ENCODE measurements around the gene TLE4. TPM values are rescaled to one million over a fixed set of nuclear protein-coding genes. Genes with fewer than 3 reads are reported as not detected.

TLE4 gene
- total and polyA plus RNA-seq, 2 of the 4 experiments (the other 2 are of a cell fraction), result 68.0 to 78.1 TPM

DNA sequence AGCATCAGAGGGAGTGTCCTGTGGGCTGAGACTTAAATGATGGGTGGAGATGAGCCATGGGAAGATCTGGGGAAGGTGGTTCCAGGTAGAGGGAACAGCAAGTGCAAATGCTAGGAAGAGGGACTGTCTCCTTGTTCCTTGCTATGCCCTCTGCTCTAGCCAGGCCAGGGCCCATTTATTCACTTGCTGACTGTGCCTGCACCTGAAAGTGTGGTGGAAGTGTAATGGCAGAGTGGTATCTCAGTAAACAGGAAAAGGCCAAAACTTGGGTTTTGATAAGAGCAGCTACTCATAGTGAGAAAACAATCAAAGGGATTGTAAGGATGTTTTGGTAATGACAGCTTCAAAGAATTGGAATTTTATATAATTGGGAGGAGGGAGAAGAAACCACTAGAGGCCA is 32.4 kb downstream of the TLE4 start:
- Histone ChIP-seq H3K4me2 (ENCODE audit: low read depth, low read length) (no peak overlapping the region), H3K18ac (ENCODE audit: low read depth, low read length) (no peak overlapping the region), H3K79me1 (ENCODE audit: low read depth in 1 of 2, low read length in 2 of 2) (peaks cover 35 to 51% of the 10 kb centered on the region in 2 experiments), H2AK5ac (ENCODE audit: low read depth, low read length) (no peak overlapping the region), H2AK9ac (replicated peaks; ENCODE audit: low read depth, low read length, poor library complexity) (no peak overlapping the region), H3K4ac (ENCODE audit: low read depth, low read length) (no peak overlapping the region), H3K9me3 (ENCODE audit: control insufficient read depth, insufficient read depth, low read length) (peaks cover 2% of the 10 kb centered on the region; the same call in 1 of the 2 replicates), H3K4me3 (ENCODE audit: insufficient read depth, low read depth, low read length) (no peak overlapping the region), H3K4me1 (ENCODE audit: control insufficient read depth, insufficient read depth, low read length) (no peaks in the 10 kb centered on the region; the same call in 1 of the 2 replicates), H3K14ac (replicated peaks; ENCODE audit: low read depth, low read length) (0 out of 2 replicates have a peak overlapping the region, but pooled peaks have one; percentile 32), H3K9ac (ENCODE audit: low read depth, low read length) (no peak overlapping the region), H4K91ac (ENCODE audit: insufficient read depth, low read depth, low read length) (no peak overlapping the region), H4K8ac (ENCODE audit: low read depth in 2 of 2, low read length in 2 of 2) (no peak overlapping the region), H4K5ac (ENCODE audit: low read depth, low read length) (no peak overlapping the region), H2BK120ac (ENCODE audit: low read depth, low read length) (no peak overlapping the region), H3K36me3 (ENCODE audit: control insufficient read depth, insufficient read depth, low read length) (peaks cover 2% of the 10 kb centered on the region), H2BK5ac (ENCODE audit: low read depth, low read length, poor library complexity, severe bottlenecking) (no peak overlapping the region), H2BK15ac (ENCODE audit: low read depth, low read length) (no peak overlapping the region), H3K23ac (ENCODE audit: low read depth, low read length) (no peak overlapping the region; the same call in 1 of the 2 replicates), H3K56ac (ENCODE audit: extremely low read depth, insufficient read depth, low read length) (no peak overlapping the region), H2BK20ac (ENCODE audit: low read depth, low read length) (no peak overlapping the region), H4K20me1 (ENCODE audit: insufficient read depth, low read length) (peaks cover 4% of the 10 kb centered on the region; the same call in 1 of the 2 replicates), H3K9me1 (ENCODE audit: insufficient read depth, low read length) (peaks cover 10% of the 10 kb centered on the region), H3K27ac (ENCODE audit: insufficient read depth, low read length) (no peak overlapping the region), H3K27me3 (ENCODE audit: control insufficient read depth, insufficient read depth, low read length) (no peaks in the 10 kb centered on the region), H2AFZ (replicated peaks; ENCODE audit: low read length, poor library complexity) (no peak overlapping the region)
- no peak for DNase-seq
- dilution Hi-C loops (cut with HindIII; ENCODE audit: low sequenced_read_pairs, unreplicated experiment), result no loop called here
- in situ Hi-C loops (cut with MboI; ENCODE audit: low sequenced_read_pairs), result no loop called here
- ChIA-PET POLR2A (ENCODE audit: unreplicated experiment) (no interaction called here), CTCF (interaction anchor here (0.6 to 1.3 kb wide), 2 partner anchors 9 to 32 kb away, joined by 3 to 5 read pairs; no protein-coding TSS in a partner anchor)
- no TSS peak for BruUV-seq (replicated peaks)
- intact Hi-C loops (cut with micrococcal nuclease), result no loop called here
- peak; percentile 44 for ATAC-seq (ENCODE audit: low read depth)
- TF ChIP-seq MAFK (IDR thresholded peaks at IDR 0.05; ENCODE audit: low read depth, low read length), result no peak
- TF ChIP-seq MAZ (IDR thresholded peaks at IDR 0.05; ENCODE audit: borderline replicate concordance, low read depth, low read length), result no peak
- TF ChIP-seq CHD1 (IDR thresholded peaks at IDR 0.05; ENCODE audit: low read depth, low read length), result no peak
- TF ChIP-seq SMC3 (IDR thresholded peaks at IDR 0.05; ENCODE audit: low read depth, low read length), result no peak
- no peak for TF ChIP-seq NFE2L2 (IDR thresholded peaks at IDR 0.05; ENCODE audit: low read depth, low read length)
- TF ChIP-seq RAD21 (IDR thresholded peaks at IDR 0.05; ENCODE audit: low read length), result no peak

All from IMR-90 (cell line).